H1 (cell line): ENCODE measurements around the gene ACOT9. TPM values are rescaled to one million over a fixed set of nuclear protein-coding genes. Genes with fewer than 3 reads are reported as not detected.

ENCODE experiments used
- CTCF ChIA-PET: fragments of 300-600 bp; sonication (Branson Sonifier 250); formaldehyde crosslinking; loops from one replicate; lab custom pipeline; 2021; ENCODE audit not compliant: partially characterized antibody; lab: Charles Lee
- POLR2A ChIA-PET: fragments of 300-600 bp; sonication (Branson Sonifier 250); formaldehyde crosslinking; loops from one replicate; lab custom pipeline; 2021; ENCODE audit warnings: inconsistent platforms; ENCODE audit not compliant: partially characterized antibody; lab: Charles Lee
- DNase-seq, 2 experiments: peaks; one replicate each; pipeline versions ENCODE4 v3.0.0 to v3.0.0-alpha.2; 2010 to 2022; ENCODE audit warnings: low spot score in 2 of 2, low read depth in 1 of 2, mixed read lengths in 1 of 2
- FAIRE-seq: peaks from 2 replicates; lab custom pipeline; 2011; peaks lifted over from hg19 to GRCh38; lab: Jason Lieb, UNC
- H2AFZ ChIP-seq: 2 replicates; pipeline ENCODE4 v1.8.1; 2012; ENCODE audit warnings: low read length, inconsistent platforms
- H2AK5ac ChIP-seq: 2 replicates; pipeline ENCODE4 v1.6.1; 2013; ENCODE audit warnings: low read depth, low read length
- H2BK120ac ChIP-seq: replicated peaks from 2 replicates; pipeline ENCODE3; 2013; ENCODE audit warnings: low read depth, low read length, inconsistent platforms
- H2BK12ac ChIP-seq: 2 replicates; pipeline ENCODE4 v1.6.1; 2013; ENCODE audit warnings: low read depth, low read length
- H2BK15ac ChIP-seq: 2 replicates; pipeline ENCODE4 v1.6.1; 2013; ENCODE audit warnings: low read length
- H2BK20ac ChIP-seq: 2 replicates; pipeline ENCODE4 v1.6.1; 2013; ENCODE audit warnings: low read length
- H2BK5ac ChIP-seq: 2 replicates; pipeline ENCODE4 v1.6.1; 2013; ENCODE audit warnings: low read depth, low read length
- H3K14ac ChIP-seq: 2 replicates; pipeline ENCODE4 v1.6.1; 2013; ENCODE audit warnings: inconsistent platforms; ENCODE audit not compliant: insufficient read length
- H3K18ac ChIP-seq: 2 replicates; pipeline ENCODE4 v1.6.1; 2013; ENCODE audit warnings: low read length; ENCODE audit errors: extremely low read depth
- H3K23ac ChIP-seq: 2 replicates; pipeline ENCODE4 v1.6.1; 2013; ENCODE audit warnings: inconsistent platforms; ENCODE audit not compliant: insufficient read length
- H3K23me2 ChIP-seq: 2 replicates; pipeline ENCODE4 v1.6.1; 2013; ENCODE audit warnings: low read depth, low read length
- H3K27ac ChIP-seq: 2 replicates; pipeline ENCODE4 v1.6.1; 2011; ENCODE audit warnings: low read depth, low read length, inconsistent platforms
- H3K27me3 ChIP-seq, 4 experiments: replicated peaks in 1 of 4; 1 replicate in 1 of 4; 2 replicates in 3 of 4; pipeline versions ENCODE4 v1.6.1 to v1.8.1; 2011 to 2013; ENCODE audit warnings: low read length in 3 of 4, mild to moderate bottlenecking in 3 of 4, inconsistent platforms in 2 of 4, mixed read lengths in 2 of 4, moderate library complexity in 1 of 4; ENCODE audit not compliant: control insufficient read depth in 3 of 4, insufficient read depth in 3 of 4; ENCODE audit errors: extremely low read depth in 1 of 4
- H3K36me3 ChIP-seq, 4 experiments: 2 replicates each; pipeline versions ENCODE4 v1.6.1 to v1.8.1; 2011 to 2013; ENCODE audit warnings: mild to moderate bottlenecking in 4 of 4, low read length in 3 of 4, moderate library complexity in 2 of 4, control low read depth in 1 of 4, inconsistent platforms in 1 of 4; ENCODE audit not compliant: insufficient read depth in 4 of 4, control insufficient read depth in 2 of 4
- H3K4ac ChIP-seq: replicated peaks from 2 replicates; pipeline ENCODE3; 2013; ENCODE audit warnings: low read length, low read depth, mixed read lengths, inconsistent platforms; ENCODE audit not compliant: insufficient read length
- H3K4me1 ChIP-seq, 4 experiments: replicated peaks in 1 of 4; 1 replicate in 1 of 4; 2 replicates in 3 of 4; pipeline versions ENCODE4 v1.6.1 to v1.8.1; 2011 to 2013; ENCODE audit warnings: low read length in 3 of 4, inconsistent platforms in 2 of 4, mixed read lengths in 1 of 4; ENCODE audit not compliant: insufficient read depth in 4 of 4, control insufficient read depth in 3 of 4
- H3K4me2 ChIP-seq, 2 experiments: 2 replicates each; pipeline versions ENCODE4 v1.6.1 to v1.8.1; 2011 to 2013; ENCODE audit warnings: low read depth in 2 of 2, low read length in 2 of 2, control low read depth in 1 of 2, inconsistent platforms in 1 of 2, mild to moderate bottlenecking in 1 of 2; ENCODE audit not compliant: insufficient read depth in 1 of 2
- H3K4me3 ChIP-seq, 4 experiments: fragments of 200-600, 300-600 bp in 1 of 4; sonication (generic), shearing (Covaris generic), sonication (Bioruptor Twin) in 1 of 4; 2 replicates each; pipeline versions ENCODE4 v1.5.1 to v1.8.1; 2011 to 2016; ENCODE audit warnings: low read length in 4 of 4, low read depth in 3 of 4, control low read depth in 2 of 4, inconsistent platforms in 2 of 4, mild to moderate bottlenecking in 2 of 4, mixed read lengths in 1 of 4, moderate library complexity in 1 of 4; ENCODE audit not compliant: insufficient read depth in 2 of 4; ENCODE audit errors: extremely low read depth in 1 of 4
- H3K56ac ChIP-seq: replicated peaks from 2 replicates; pipeline ENCODE3; 2013; ENCODE audit warnings: low read depth, mild to moderate bottlenecking, mixed read lengths, low read length, inconsistent platforms; ENCODE audit not compliant: insufficient read length
- H3K79me1 ChIP-seq: 2 replicates; pipeline ENCODE4 v1.6.1; 2013; ENCODE audit warnings: low read depth, low read length, control low read depth
- H3K79me2 ChIP-seq, 2 experiments: 2 replicates each; pipeline versions ENCODE4 v1.6.1 to v1.8.1; 2012 to 2013; ENCODE audit warnings: low read length in 2 of 2, mild to moderate bottlenecking in 2 of 2, inconsistent platforms in 1 of 2; ENCODE audit not compliant: insufficient read depth in 2 of 2, control insufficient read depth in 1 of 2
- H3K9ac ChIP-seq, 4 experiments: replicated peaks in 1 of 4; 1 replicate in 1 of 4; 2 replicates in 3 of 4; pipeline versions ENCODE4 v1.6.1 to v1.8.1; 2011 to 2013; ENCODE audit warnings: low read depth in 3 of 4, low read length in 3 of 4, control low read depth in 2 of 4, mild to moderate bottlenecking in 2 of 4, moderate library complexity in 2 of 4, inconsistent platforms in 1 of 4; ENCODE audit errors: extremely low read depth in 1 of 4
- H3K9me3 ChIP-seq, 2 experiments: 2 replicates each; pipeline versions ENCODE4 v1.6.1 to v1.8.1; 2012 to 2013; ENCODE audit warnings: mild to moderate bottlenecking in 2 of 2, moderate library complexity in 2 of 2, control low read depth in 1 of 2, inconsistent platforms in 1 of 2, low read depth in 1 of 2, low read length in 1 of 2, mixed read lengths in 1 of 2; ENCODE audit not compliant: insufficient read depth in 2 of 2
- H4K20me1 ChIP-seq, 2 experiments: replicated peaks in 1 of 2; 2 replicates each; pipeline versions ENCODE3 to v1.8.1; 2011 to 2013; ENCODE audit warnings: inconsistent platforms in 2 of 2, low read length in 2 of 2, mild to moderate bottlenecking in 1 of 2; ENCODE audit not compliant: insufficient read depth in 2 of 2, control insufficient read depth in 1 of 2
- H4K5ac ChIP-seq: 2 replicates; pipeline ENCODE4 v1.6.1; 2013; ENCODE audit warnings: low read length, low read depth, mixed read lengths, inconsistent platforms; ENCODE audit not compliant: insufficient read length
- H4K8ac ChIP-seq: 2 replicates; pipeline ENCODE4 v1.8.0; 2013; ENCODE audit warnings: mild to moderate bottlenecking, moderate library complexity, low read length, inconsistent platforms; ENCODE audit not compliant: insufficient read depth; ENCODE audit errors: extremely low read depth
- H4K91ac ChIP-seq: replicated peaks from 2 replicates; pipeline ENCODE3; 2013; ENCODE audit warnings: low read length, mixed read lengths, inconsistent platforms; ENCODE audit not compliant: insufficient read length
- CBX8 ChIP-seq: fragments of 300-800, 300-1000 bp; sonication (generic); IDR thresholded peaks from 2 replicates; pipeline ENCODE4 v1.7.1; 2016; ENCODE audit warnings: low read depth, low read length, borderline replicate concordance
- CHD1 ChIP-seq: IDR thresholded peaks from 2 replicates; pipeline ENCODE4 v1.6.1; 2012; ENCODE audit warnings: low read depth, low read length, improper control_type of control experiment
- CTBP2 ChIP-seq: IDR thresholded peaks from 2 replicates; pipeline ENCODE4 v1.7.0; 2011; ENCODE audit warnings: borderline replicate concordance, mild to moderate bottlenecking, moderate library complexity, mixed read lengths, low read length; ENCODE audit not compliant: insufficient read depth, insufficient read length
- NANOG ChIP-seq: IDR thresholded peaks from 2 replicates; pipeline ENCODE4 v1.6.1; 2011; ENCODE audit warnings: low read length, low read depth, mild to moderate bottlenecking, inconsistent platforms; ENCODE audit not compliant: insufficient read depth, poor library complexity, severe bottlenecking
- SAP30 ChIP-seq: fragments of 300-600 bp; sonication (generic); IDR thresholded peaks from 2 replicates; pipeline ENCODE4 v1.7.1; 2012; ENCODE audit warnings: low read length, moderate library complexity, mild to moderate bottlenecking, inconsistent platforms; ENCODE audit not compliant: insufficient read depth, insufficient replicate concordance
- SIX5 ChIP-seq: IDR thresholded peaks from 2 replicates; pipeline ENCODE4 v1.6.1; 2011; ENCODE audit warnings: mild to moderate bottlenecking, low read depth, low read length
- SRF ChIP-seq: IDR thresholded peaks from 2 replicates; pipeline ENCODE4 v1.6.1; 2011; ENCODE audit warnings: mild to moderate bottlenecking, low read depth, low read length, moderate library complexity
- ZNF274 ChIP-seq: IDR thresholded peaks from 2 replicates; pipeline ENCODE4 v1.7.0; 2012; ENCODE audit warnings: low read length, borderline replicate concordance; ENCODE audit errors: extremely low read depth
- polyA plus RNA-seq, 7 experiments: library from polyadenylated mRNA; depleted of rRNA in 3 of 7; stranded (reverse) in 5 of 7; unstranded in 2 of 7; fragments of >200 nt in 5 of 7; fragments of 200-250 nt in 2 of 7; gene quantifications; 1 replicate in 5 of 7; 2 replicates in 1 of 7; 4 replicates in 1 of 7; pipeline versions ENCODE4 v1.2.1 to v1.2.3, GENCODE V29; 2011 to 2013; ENCODE audit warnings: missing spikeins in 2 of 7, mixed read lengths in 2 of 7
- total RNA-seq: library from RNA; stranded (reverse); fragmentation: NEBNext Ultra II Directional; extraction: Animal tissue kit (Norgen Biotek cat#: 25700); gene quantifications from 2 replicates; pipeline ENCODE4 v1.2.1, GENCODE V29; 2021

Gene ACOT9
- total and polyA plus RNA-seq, 2 of the 8 experiments (the other 6 are each of a cell fraction or from before 2014, with no cell fraction given), result 20.7 to 39.5 TPM

DNA sequence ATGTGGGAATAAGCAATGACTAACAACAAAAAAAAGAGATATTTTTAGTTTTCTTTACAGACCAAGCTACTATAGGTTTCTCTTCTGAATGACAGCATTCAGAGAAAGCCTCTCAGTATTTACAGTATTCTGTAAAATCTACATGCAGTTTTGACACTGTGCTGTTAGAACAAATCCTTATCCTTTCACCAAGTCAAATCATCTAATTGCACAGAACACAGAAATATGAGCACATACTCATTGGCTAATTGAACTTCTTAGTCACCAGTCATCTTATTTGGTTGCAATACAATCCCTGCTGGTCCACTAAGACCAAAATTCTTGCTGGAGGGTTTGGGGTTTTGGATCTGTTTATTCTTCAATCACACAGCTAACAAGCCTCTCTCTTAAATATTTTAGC is 5.7 kb downstream of the ACOT9 start:
- Histone ChIP-seq H2BK15ac (no peak overlapping the region), H4K20me1 (no peaks in the 10 kb centered on the region), H3K27ac (no peak overlapping the region), H3K14ac (no peak overlapping the region), H3K79me2 (peaks cover 0 to 47% of the 10 kb centered on the region in 2 experiments; a peak in 2 of 4 replicates), H2AFZ (no peak overlapping the region), H3K23ac (no peak overlapping the region), H3K79me1 (no peaks in the 10 kb centered on the region), H3K4ac (no peak overlapping the region), H3K4me1 (no peaks in the 10 kb centered on the region), H3K4me3 (no peak overlapping the region), H3K9ac (no peak overlapping the region), H3K56ac (no peak overlapping the region), H2BK12ac (no peak overlapping the region), H2BK120ac (no peak overlapping the region), H2BK5ac (no peak overlapping the region), H3K4me2 (no peak overlapping the region), H3K36me3 (peaks cover 0 to 9% (median 0%) of the 10 kb centered on the region in 4 experiments; a peak in 1 of 8 replicates), H3K27me3 (no peaks in the 10 kb centered on the region), H4K5ac (no peak overlapping the region), H4K91ac (no peak overlapping the region), H2BK20ac (no peak overlapping the region), H3K18ac (no peak overlapping the region), H3K23me2 (no peaks in the 10 kb centered on the region), H2AK5ac (no peak overlapping the region), H3K9me3 (no peaks in the 10 kb centered on the region), H4K8ac (no peak overlapping the region)
- ChIA-PET CTCF (interaction anchor here (0.6 kb wide), 1 partner anchor 175 kb away, joined by 3 read pairs; no protein-coding TSS in a partner anchor), POLR2A (no interaction called here)
- no peak for FAIRE-seq
- DNase-seq, result no peak
- TF ChIP-seq NANOG, result no peak
- no peak for TF ChIP-seq CHD1
- TF ChIP-seq SRF, result no peak
- no peak for TF ChIP-seq ZNF274
- TF ChIP-seq CTBP2, result no peak
- no peak for TF ChIP-seq SAP30
- TF ChIP-seq SIX5, result no peak
- TF ChIP-seq CBX8, result no peak
